ENCODE data around the gene IGBP1.
"Not testable (repeated sequence)": the region's sequence is repeated elsewhere in the genome, so short reads cannot be mapped to it uniquely, and the experiment has no call there.

IGBP1 gene

DNA sequence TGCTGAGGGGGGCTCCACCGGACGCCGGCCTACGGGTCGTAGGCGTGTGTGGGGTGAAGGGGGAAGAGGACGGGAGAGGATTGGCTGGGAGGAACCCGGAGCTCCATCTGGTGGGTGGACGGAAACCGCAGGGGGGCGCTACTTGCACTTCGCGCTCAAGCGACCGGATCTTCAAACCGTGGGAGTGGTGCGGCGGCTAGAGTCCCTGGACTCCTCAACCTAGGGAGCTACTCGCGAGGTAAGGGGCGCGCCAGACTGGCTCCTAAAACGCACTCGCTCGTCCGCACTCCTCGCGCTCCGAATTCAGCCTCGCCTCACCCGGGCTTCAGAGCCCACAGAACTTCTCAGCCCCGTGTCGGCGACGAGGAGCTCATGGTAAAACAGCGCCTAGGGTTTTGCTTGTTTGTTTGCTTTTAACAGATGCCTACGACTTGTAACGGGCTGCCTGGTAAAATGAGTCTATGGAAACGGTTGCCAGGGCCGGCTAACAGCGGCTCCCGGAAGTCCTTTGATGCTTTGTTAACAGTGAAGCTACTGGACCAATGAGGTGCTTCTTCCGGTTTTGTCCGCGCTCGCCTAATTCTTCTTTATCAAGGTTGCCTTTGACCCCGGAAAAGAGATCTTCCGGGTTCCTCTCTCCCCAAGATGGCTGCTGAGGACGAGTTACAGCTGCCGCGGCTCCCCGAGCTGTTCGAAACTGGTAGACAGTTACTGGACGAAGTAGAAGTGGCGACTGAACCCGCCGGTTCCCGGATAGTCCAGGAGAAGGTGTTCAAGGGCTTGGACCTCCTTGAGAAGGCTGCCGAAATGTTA lies at the start of gene IGBP1:
TSS of gene IGBP1 (plus strand) at position 145 of the 813 bp plus-strand sequence. CDS start at position 646, 501 bp downstream.
- peak; percentile 47 for DNase-seq

- no peak for DNase-seq
Measured at GRCh38 chrX:70084592-70085240, 48.5 kb upstream of the IGBP1 start.

DNA sequence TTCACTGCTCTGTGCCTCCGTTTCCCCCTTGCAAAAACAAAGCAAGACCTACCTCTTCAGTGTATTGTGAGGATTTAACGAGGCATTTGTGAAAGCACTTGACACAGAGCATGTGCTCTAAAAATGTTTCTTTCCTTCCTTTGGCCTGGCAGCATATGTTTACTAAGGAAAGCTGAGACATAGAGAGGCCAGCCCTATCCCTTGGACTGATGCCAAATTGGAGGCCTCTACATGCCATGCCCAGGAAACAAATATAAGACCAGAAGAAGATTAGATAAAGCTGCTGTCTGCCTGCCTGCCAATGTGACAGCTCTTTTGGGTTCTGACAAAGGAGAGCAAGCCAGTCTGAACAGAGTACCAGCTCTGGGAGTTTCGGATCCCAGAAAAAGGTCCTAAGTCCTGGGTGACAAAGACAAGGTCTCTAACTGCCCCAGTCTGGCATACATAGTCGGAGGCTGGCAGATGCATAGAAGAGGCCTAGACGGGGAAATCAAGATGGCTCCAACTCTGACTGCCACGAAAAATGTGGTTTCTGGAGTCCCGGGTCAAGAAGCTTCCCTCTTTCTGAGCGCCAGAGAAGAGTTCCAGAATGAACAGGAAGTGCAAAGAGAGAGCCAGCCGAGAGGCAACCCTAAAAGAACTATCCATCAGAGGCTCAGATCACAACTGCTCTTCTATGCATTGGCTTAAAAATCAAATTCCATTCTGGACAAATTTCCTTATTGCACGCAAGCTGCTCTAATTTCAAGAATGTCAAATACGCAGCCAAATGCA lies 45.2 kb upstream of the IGBP1 start:
- DNase-seq, result no peak

- no peak for DNase-seq
Measured at GRCh38 chrX:70088751-70089150, 44.5 kb upstream of the IGBP1 start.

DNA sequence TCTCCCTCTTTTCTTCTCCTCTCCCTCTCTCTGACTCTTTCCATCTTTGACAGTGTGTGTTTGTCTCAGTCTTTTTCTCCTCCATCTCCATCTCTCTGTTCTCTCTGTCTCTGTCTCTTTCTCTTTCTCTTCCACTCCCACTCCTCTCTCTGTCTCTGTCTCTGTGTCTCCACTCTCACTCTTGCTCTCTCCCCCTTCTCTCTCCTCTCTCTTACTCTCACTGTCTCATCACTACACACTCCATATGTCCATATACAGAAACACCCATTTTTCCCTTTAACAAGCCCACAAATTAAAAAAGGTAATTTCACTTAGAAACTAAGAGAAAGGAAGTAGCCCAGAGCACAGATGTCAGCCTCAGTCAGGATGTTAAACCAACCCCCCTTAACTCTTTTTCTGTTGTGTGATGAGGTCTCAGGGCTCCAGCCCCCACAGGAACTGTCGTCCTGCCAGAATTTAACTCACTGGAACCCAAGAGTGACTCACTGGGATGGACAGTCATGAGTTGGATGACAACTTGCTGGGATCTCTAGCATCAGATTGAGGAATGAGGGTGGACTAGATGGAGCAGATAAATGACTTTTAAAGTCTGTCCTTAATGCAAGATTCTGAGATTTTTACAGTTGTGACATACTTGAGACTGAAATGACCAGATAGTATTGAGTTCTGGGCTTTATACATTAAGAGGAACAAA lies 43.5 kb upstream of the IGBP1 start:
- DNase-seq, result no peak

GRCh38 chrX:70092247-70092646 lies 41.0 kb upstream of the IGBP1 start:
- DNase-seq, result no peak

GRCh38 chrX:70096052-70096451 lies 37.2 kb upstream of the IGBP1 start:
- no peak for DNase-seq

DNA sequence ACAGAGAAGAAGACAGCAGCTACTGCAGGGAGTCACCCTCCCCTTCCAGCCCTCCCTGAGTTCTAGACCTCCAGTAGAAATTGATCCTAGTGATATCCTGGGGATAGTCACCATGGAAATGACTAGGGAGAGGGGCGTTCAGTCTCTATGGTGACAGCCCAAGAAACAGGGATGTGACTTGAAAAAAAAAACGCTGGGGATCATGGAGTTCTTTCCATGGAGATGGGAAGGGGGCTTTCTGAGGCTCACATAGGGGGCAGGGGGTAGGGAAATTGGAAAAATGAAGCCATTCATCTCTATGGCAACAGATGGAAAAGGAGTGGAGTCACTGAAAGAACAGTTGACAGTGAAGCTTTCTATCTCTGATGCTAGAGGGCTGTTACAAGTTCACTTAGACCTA lies 28.0 kb upstream of the IGBP1 start:
- DNase-seq, result no peak

- DNase-seq, result not testable (repeated sequence)
Measured at GRCh38 chrX:70111436-70112026, 21.7 kb upstream of the IGBP1 start.

DNA sequence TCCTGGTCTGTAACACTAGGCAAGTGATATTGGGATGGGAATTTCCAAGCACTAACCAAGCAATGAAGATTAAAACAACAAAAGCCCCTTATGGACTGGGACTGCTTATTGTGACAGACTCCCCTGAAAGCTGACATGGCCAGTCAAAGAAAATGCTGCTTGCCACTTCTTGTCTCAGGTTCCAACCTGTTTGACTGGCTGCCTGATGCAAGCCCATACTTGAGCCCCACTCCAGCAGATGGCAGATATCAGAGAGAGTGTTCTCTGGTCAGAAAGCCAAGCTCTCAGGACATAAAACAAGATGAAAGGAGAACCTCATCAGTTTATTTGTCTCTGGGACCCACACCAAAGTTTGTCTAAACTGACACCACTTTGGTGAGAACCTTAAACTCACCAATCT lies 15.5 kb upstream of the IGBP1 start:
- no peak for DNase-seq

DNA sequence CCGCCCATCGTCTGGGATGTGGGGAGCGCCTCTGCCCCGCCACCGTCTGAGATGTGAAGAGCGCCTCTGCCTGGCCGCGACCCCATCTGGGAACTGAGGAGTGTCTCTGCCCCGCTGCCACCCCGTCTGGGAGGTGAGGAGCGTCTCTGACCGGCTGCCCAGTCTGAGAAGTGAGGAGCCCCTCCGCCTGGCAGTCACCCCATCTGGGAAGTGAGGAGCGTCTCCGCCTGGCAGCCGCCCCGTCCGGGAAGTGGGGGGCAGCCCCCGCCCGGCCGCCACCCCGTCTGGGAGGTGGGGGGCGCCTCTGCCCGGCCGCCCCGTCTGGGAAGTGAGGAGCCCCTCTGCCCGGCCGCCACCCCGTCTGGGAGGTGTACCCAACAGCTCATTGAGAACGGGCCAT lies 10.2 kb upstream of the IGBP1 start:
- DNase-seq, result not testable (repeated sequence)

GRCh38 chrX:70124678-70125077 lies 8.6 kb upstream of the IGBP1 start:
- no peak for DNase-seq

GRCh38 chrX:70128071-70128470 lies 5.2 kb upstream of the IGBP1 start:
- no peak for DNase-seq

GRCh38 chrX:70129816-70130215 lies 3.4 kb upstream of the IGBP1 start:
- DNase-seq, result no peak

DNA sequence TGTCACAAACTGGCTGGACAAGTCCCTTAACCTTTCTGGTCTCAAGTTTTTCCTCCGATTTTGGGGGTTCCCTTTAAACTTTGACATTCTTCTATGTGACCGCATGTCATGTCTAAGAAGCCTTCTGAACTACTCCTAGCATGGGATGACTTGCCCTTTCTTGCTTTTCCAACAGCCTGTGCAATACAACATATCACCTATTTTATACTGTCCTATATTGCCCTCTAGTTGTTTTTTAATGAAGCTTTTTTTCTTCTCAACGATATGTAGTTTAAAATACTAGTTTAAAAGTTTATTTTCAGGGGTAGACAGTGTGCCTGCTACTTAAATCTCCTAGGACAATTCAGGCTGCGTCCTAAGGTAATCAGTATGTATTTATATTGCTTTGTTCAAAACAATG lies 1.0 kb upstream of the IGBP1 start:
- no peak for DNase-seq

DNA sequence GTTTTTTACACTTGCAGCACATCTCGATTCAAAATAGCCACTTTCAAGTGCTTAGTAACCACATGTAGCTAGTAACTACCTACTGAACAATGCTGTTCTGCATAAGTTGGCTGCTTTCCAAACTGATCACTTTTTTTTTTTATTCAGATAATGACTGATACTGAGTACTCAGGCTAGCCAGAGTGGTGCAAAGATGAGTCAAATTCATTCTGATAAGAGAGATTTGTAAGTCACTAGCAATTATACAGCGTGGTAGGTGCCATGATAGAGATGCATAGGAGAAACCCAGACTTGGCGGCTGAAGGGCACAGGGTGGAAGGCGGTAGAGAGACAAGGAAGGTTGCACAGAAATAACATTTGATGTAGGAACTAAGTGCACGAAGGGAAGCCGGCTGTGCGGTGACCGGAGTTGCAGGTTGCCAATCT lies 357 bp upstream of the IGBP1 start:
- no peak for DNase-seq

- no peak for DNase-seq
Measured at GRCh38 chrX:70134116-70134477, 850 bp downstream of the IGBP1 start.

DNA sequence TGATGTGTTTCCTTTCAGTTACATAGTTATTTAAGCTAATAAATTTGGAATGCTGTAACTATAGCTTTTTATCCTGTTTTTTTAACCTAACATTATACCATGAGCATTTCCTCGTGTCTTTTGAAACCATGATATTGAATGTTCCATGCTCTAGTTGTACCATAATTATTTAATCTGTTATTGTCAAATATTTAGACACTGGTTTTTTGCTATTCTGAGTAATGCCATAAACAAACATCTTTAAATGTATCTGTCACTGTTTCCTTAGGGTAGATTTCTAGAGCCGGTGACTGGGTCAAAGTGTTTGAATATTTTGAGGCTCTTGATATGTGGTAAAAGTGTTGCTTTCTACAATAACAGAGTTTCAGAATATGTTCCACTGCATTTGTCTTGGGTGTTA lies 5.4 kb downstream of the IGBP1 start:
- no peak for DNase-seq

DNA sequence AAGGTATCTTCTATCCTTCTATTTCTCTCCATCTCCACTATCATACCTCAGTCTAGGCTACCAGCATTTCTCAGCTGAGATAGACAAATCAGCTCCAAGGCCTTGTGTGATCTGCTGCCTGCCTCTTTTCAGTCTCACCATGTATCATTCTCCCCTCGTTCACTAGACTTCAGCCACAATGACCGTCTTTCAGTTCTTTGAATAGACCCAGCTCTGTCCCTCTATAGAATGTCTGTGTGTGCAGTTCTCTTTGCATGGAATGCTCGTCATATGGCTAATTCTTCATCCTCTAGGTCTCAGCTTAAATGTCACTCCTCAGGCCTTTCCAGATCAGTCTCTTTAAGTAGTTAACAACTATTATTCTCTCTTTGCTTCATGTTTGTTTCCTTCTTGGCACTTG lies 6.5 kb downstream of the IGBP1 start:
- no peak for DNase-seq

- no peak for DNase-seq
Measured at GRCh38 chrX:70141373-70141772, 8.1 kb downstream of the IGBP1 start.

- no peak for DNase-seq
Measured at GRCh38 chrX:70166601-70167590, 33.6 kb downstream of the IGBP1 start.

Data from KG1 (cell line).